ENCODE data around the gene ASMT.

ASMT gene

DNA sequence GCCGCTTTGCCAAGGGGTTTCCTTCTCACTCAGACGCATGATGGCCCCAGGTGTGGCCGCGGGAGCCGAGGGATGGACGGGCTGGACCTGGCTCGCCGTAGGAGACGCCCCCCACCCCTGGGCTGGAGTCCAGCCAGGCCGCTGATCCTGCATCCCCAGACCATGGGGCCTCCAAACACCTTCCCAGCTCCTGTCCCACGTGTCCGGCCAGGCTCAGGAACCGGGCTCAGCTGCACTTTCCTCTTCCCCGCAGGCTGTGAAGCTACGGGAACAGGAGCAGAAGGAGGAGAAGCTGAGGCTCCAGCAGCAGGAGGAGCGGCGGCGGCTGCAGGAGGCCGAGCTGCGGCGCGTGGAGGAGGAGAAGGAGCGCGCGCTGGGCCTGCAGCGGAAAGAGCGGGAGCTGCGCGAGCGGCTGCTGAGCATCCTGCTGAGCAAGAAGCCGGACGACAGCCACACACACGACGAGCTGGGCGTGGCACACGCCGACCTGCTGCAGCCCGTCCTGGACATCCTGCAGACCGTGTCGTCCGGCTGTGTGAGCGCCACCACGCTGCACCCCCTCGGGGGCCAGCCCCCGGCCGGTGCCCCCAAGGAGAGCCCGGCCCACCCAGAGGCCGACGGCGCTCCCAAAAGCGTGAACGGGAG is 14.3 kb upstream of the ASMT start:
- TF ChIP-seq, protein P1, sequence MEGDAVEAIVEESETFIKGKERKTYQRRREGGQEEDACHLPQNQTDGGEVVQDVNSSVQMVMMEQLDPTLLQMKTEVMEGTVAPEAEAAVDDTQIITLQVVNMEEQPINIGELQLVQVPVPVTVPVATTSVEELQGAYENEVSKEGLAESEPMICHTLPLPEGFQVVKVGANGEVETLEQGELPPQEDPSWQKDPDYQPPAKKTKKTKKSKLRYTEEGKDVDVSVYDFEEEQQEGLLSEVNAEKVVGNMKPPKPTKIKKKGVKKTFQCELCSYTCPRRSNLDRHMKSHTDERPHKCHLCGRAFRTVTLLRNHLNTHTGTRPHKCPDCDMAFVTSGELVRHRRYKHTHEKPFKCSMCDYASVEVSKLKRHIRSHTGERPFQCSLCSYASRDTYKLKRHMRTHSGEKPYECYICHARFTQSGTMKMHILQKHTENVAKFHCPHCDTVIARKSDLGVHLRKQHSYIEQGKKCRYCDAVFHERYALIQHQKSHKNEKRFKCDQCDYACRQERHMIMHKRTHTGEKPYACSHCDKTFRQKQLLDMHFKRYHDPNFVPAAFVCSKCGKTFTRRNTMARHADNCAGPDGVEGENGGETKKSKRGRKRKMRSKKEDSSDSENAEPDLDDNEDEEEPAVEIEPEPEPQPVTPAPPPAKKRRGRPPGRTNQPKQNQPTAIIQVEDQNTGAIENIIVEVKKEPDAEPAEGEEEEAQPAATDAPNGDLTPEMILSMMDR (IDR thresholded peaks at IDR 0.05; ENCODE audit: low read depth, low read length, missing control alignments) = no peak
- in situ Hi-C loops (cut with HindIII; ENCODE audit: low pct_ligation_motif_present, low sequenced_read_pairs) = no loop called here
- peaks cover 64% of the 10 kb centered on the region for H3K36me3 ChIP-seq (replicated peaks)
- H3K27me3 ChIP-seq (replicated peaks) = no peaks in the 10 kb centered on the region
- DNase-seq = no peak
- H3K4me3 ChIP-seq (ENCODE audit: low read depth, low read length) = no peak overlapping the region
- no peak overlapping the region for H3K27ac ChIP-seq

DNA sequence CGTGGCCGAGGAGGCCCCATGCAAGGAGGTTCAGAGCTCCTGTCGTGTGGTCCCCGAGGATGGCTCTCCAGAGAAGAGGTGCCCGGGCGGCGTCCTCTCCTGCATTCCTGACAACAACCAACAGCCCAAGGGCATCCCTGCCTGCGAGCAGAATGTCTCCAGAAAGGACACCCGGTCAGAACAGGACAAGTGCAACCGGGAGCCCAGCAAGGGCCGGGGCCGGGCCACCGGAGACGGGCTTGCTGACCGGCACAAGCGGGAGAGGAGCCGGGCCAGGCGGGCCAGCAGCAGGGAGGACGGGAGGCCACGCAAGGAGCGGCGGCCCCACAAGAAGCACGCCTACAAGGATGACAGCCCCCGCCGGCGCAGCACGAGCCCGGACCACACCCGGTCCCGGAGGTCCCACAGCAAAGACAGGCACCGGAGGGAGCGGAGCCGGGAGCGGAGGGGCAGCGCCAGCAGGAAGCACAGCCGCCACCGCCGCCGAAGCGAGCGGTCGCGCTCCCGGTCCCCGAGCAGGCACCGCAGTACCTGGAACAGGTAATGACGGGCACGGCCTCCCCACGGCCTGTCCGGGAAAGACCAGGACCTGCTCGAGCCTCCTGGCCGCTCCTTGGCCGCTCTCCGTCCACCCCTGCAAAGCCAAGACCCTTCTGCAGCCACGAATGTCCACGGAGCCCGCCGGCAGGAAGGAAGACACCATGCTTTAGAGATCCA is 13.7 kb upstream of the ASMT start:
- H3K27me3 ChIP-seq (replicated peaks) = no peaks in the 10 kb centered on the region
- TF ChIP-seq, protein P1 (IDR thresholded peaks at IDR 0.05; ENCODE audit: low read depth, low read length, missing control alignments) = no peak
- in situ Hi-C loops (cut with HindIII; ENCODE audit: low pct_ligation_motif_present, low sequenced_read_pairs) = no loop called here
- no peak overlapping the region for H3K4me3 ChIP-seq (ENCODE audit: low read depth, low read length)
- no peak for DNase-seq
- peaks cover 60% of the 10 kb centered on the region for H3K36me3 ChIP-seq (replicated peaks)
- H3K27ac ChIP-seq = no peak overlapping the region

DNA sequence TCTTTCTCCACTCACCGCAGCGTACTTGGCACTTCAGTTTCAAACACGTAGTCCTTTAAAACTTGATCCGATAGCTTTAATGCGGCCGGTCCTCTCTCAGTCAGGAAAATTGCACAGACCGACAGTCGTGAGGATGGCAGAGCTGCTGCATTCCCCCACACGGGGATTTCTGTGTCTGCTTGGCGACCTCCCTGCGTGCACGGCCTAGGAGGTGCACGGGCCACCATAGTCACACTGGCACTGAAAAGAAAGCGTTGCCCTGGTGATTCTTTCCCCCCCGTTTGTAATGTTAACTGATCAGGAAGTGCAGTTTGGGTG is 13.1 kb upstream of the ASMT start:
- no peak overlapping the region for H3K4me3 ChIP-seq (ENCODE audit: low read depth, low read length)
- TF ChIP-seq, protein P1 (IDR thresholded peaks at IDR 0.05; ENCODE audit: low read depth, low read length, missing control alignments) = no peak
- H3K36me3 ChIP-seq (replicated peaks) = peaks cover 60% of the 10 kb centered on the region
- DNase-seq = no peak
- in situ Hi-C loops (cut with HindIII; ENCODE audit: low pct_ligation_motif_present, low sequenced_read_pairs) = no loop called here
- H3K27me3 ChIP-seq (replicated peaks) = no peaks in the 10 kb centered on the region
- H3K27ac ChIP-seq = no peak overlapping the region

- no peak overlapping the region for H3K4me3 ChIP-seq (ENCODE audit: low read depth, low read length)
Observed at GRCh38 chrX:1602299-1602698, 12.6 kb upstream of the ASMT start.

GRCh38 chrX:1606496-1606895 is 8.4 kb upstream of the ASMT start:
- in situ Hi-C loops (cut with HindIII; ENCODE audit: low pct_ligation_motif_present, low sequenced_read_pairs) = no loop called here
- H3K27me3 ChIP-seq (replicated peaks) = no peaks in the 10 kb centered on the region
- no peak overlapping the region for H3K4me3 ChIP-seq (ENCODE audit: low read depth, low read length)

More at GRCh38 chrX:1602299-1602698, 12.6 kb upstream of the ASMT start:
- TF ChIP-seq, protein P1 (IDR thresholded peaks at IDR 0.05; ENCODE audit: low read depth, low read length, missing control alignments) = no peak
- H3K27me3 ChIP-seq (replicated peaks) = no peaks in the 10 kb centered on the region
- in situ Hi-C loops (cut with HindIII; ENCODE audit: low pct_ligation_motif_present, low sequenced_read_pairs) = no loop called here
- H3K27ac ChIP-seq = no peak overlapping the region
- peaks cover 54% of the 10 kb centered on the region for H3K36me3 ChIP-seq (replicated peaks)
- no peak for DNase-seq

More at GRCh38 chrX:1606496-1606895, 8.4 kb upstream of the ASMT start:
- Histone ChIP-seq H3K36me3 (replicated peaks) (peaks cover 19% of the 10 kb centered on the region), H3K27ac (no peak overlapping the region)
- TF ChIP-seq, protein P1 (IDR thresholded peaks at IDR 0.05; ENCODE audit: low read depth, low read length, missing control alignments) = no peak
- no peak for DNase-seq
